Measurements from ENCODE around the gene TAS2R14.

TAS2R14 gene

GRCh38 chr12:10901427-10901826 is 37.6 kb downstream of the TAS2R14 start:
- DNase-seq: no peak

DNA sequence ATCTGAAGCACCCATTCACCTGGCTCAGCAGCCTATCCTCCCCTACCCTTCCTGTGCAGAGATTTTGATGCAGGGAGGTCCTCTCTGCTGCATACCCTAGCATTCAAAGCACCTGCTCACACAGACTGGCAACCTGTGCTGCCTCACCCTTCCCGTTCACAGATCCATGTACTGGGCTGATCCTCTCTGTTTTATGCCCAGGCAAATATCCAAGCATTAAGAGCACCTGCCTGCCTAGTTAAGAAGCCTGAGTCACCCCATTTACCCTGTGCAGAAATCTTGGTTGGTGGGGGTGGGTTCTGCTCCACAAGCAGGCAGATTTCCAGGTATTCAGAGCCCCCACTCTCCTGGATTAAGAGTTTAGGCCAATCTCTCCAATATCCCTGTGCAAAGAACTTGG is 38.1 kb downstream of the TAS2R14 start:
- DNase-seq: no peak

DNA sequence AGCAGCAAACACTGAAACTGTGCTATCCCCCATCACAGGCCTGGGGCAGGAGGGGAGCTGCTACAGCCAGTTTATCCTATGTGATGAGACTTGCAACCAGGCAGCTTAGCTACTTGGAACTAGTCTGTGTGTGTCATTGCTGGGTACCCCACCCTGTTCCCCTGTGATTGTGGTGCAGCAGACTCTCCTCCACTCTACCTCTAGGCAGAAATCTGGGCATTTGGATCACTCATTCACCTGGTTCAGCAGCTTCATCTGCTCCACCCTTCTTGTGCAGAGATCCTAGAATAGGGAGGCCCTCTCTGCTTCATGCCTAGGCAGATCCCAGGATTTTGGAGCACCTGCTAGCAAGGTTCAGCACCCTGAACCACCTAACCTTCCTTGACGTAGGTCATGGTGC is 38.5 kb downstream of the TAS2R14 start:
- DNase-seq: no peak

GRCh38 chr12:10896854-10897253 is 42.2 kb downstream of the TAS2R14 start:
- no peak for DNase-seq

DNA sequence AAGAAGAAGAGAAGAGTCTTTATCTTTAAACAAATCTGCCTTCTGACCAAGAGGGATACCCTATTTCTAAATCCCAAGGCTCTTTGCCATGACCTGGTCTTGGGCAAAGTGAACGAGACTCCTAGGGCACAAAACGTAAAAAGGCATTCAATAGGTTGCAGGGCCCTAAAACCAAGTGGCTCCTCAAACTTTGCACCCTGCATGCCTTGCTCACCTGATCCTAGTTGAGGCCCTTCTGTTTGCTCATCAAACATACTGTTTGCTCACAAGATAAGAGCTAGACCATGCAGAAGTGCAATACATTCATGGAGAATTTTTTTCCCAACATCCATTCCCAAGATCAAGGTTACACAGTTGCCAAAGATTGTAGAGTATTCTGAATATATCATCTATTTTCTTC is 47.1 kb downstream of the TAS2R14 start:
- no peak for DNase-seq

DNA sequence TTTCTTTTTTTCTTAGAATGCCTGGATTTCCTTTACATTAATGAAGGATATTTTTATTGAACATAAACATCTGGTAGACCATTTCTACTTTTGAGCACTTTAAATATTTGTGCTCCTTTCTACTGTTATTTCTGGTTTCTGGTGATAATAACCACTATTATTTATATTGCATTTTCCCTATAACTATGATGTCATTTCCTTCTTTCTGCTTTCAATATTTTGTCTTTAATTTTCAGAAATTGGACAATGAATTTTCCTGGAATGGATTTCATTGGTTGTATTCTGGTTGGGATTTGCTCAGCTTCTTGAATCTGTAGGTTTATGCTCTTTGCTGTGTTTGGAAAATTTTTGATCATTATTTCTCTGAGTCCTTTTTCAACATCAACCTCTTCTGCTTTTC is 49.8 kb downstream of the TAS2R14 start:
- DNase-seq: no peak
